ENCODE measurements around the gene POU6F2. TPM values are rescaled to one million over a fixed set of nuclear protein-coding genes. Genes with fewer than 3 reads are reported as not detected.

The POU6F2 gene
- total RNA-seq, 1 experiment from 2014 or later: not detected

- intact Hi-C loops (cut with micrococcal nuclease; ENCODE audit: unreplicated experiment): no loop called here
Measured at GRCh38 chr7:39054731-39055130, 77.0 kb downstream of the POU6F2 start.

GRCh38 chr7:39056153-39056552, 78.4 kb downstream of the POU6F2 start:
- H3K9me3 ChIP-seq (ENCODE audit: low read depth, low read length, poor library complexity, severe bottlenecking): no peaks in the 10 kb centered on the region
- POLR2A ChIA-PET (ENCODE audit: low non-redundant PET): no interaction called here
- no peak overlapping the region for H3K4me3 ChIP-seq (ENCODE audit: low read depth, low read length, poor library complexity, severe bottlenecking)
- H3K4me1 ChIP-seq (ENCODE audit: insufficient read depth, low read length, poor library complexity, severe bottlenecking): no peaks in the 10 kb centered on the region
- CTCF ChIA-PET: no interaction called here
- no peak overlapping the region for H3K27ac ChIP-seq (ENCODE audit: low read depth, low read length, poor library complexity, severe bottlenecking)
- intact Hi-C loops (cut with micrococcal nuclease; ENCODE audit: unreplicated experiment): no loop called here
- H3K27me3 ChIP-seq (replicated peaks; ENCODE audit: insufficient read depth, low read depth, low read length, poor library complexity): peaks cover 10% of the 10 kb centered on the region
- no TSS peak for BruUV-seq (replicated peaks)
- H3K36me3 ChIP-seq (ENCODE audit: insufficient read depth, low read length, poor library complexity, severe bottlenecking): no peaks in the 10 kb centered on the region
- TF ChIP-seq EZH2 (IDR thresholded peaks at IDR 0.05; ENCODE audit: borderline replicate concordance, low read depth, low read length, poor library complexity, severe bottlenecking) (no peak), CTCF (conservative IDR thresholded peaks at IDR 0.05; ENCODE audit: low read depth, low read length) (no peak)
- DNase-seq (ENCODE audit: low spot score): no peak

More at GRCh38 chr7:39054731-39055130, 77.0 kb downstream of the POU6F2 start:
- no peak overlapping the region for H3K27ac ChIP-seq (ENCODE audit: low read depth, low read length, poor library complexity, severe bottlenecking)
- H3K4me1 ChIP-seq (ENCODE audit: insufficient read depth, low read length, poor library complexity, severe bottlenecking): no peaks in the 10 kb centered on the region
- DNase-seq (ENCODE audit: low spot score): no peak
- H3K27me3 ChIP-seq (replicated peaks; ENCODE audit: insufficient read depth, low read depth, low read length, poor library complexity): peaks cover 6% of the 10 kb centered on the region
- H3K4me3 ChIP-seq (ENCODE audit: low read depth, low read length, poor library complexity, severe bottlenecking): no peak overlapping the region
- POLR2A ChIA-PET (ENCODE audit: low non-redundant PET): no interaction called here
- no peak for TF ChIP-seq CTCF (conservative IDR thresholded peaks at IDR 0.05; ENCODE audit: low read depth, low read length)
- no peaks in the 10 kb centered on the region for H3K36me3 ChIP-seq (ENCODE audit: insufficient read depth, low read length, poor library complexity, severe bottlenecking)
- CTCF ChIA-PET: no interaction called here
- BruUV-seq (replicated peaks): no TSS peak
- no peaks in the 10 kb centered on the region for H3K9me3 ChIP-seq (ENCODE audit: low read depth, low read length, poor library complexity, severe bottlenecking)

- CTCF ChIA-PET: no interaction called here
- H3K9me3 ChIP-seq (ENCODE audit: low read depth, low read length, poor library complexity, severe bottlenecking): no peaks in the 10 kb centered on the region
- H3K27ac ChIP-seq (ENCODE audit: low read depth, low read length, poor library complexity, severe bottlenecking): no peak overlapping the region
- intact Hi-C loops (cut with micrococcal nuclease; ENCODE audit: unreplicated experiment): no loop called here
- H3K4me3 ChIP-seq (ENCODE audit: low read depth, low read length, poor library complexity, severe bottlenecking): no peak overlapping the region
- no peak for DNase-seq (ENCODE audit: low spot score)
- H3K4me1 ChIP-seq (ENCODE audit: insufficient read depth, low read length, poor library complexity, severe bottlenecking): no peaks in the 10 kb centered on the region
- no peaks in the 10 kb centered on the region for H3K36me3 ChIP-seq (ENCODE audit: insufficient read depth, low read length, poor library complexity, severe bottlenecking)
- TF ChIP-seq EZH2 (IDR thresholded peaks at IDR 0.05; ENCODE audit: borderline replicate concordance, low read depth, low read length, poor library complexity, severe bottlenecking) (no peak), CTCF (conservative IDR thresholded peaks at IDR 0.05; ENCODE audit: low read depth, low read length) (no peak)
- POLR2A ChIA-PET (ENCODE audit: low non-redundant PET): no interaction called here
- peaks cover 17% of the 10 kb centered on the region for H3K27me3 ChIP-seq (replicated peaks; ENCODE audit: insufficient read depth, low read depth, low read length, poor library complexity)
- BruUV-seq (replicated peaks): no TSS peak
Measured at GRCh38 chr7:39062811-39063210, 85.1 kb downstream of the POU6F2 start.

Measured in A673 (cell line).